GM23338 (cell line): ENCODE results near the gene QKI. TPM values are rescaled to one million over a fixed set of nuclear protein-coding genes. Genes with fewer than 3 reads are reported as not detected.

Experiments
- ATAC-seq: fragments of 200-7000 bp; cut with Tn5 transposase; 3 replicates; pipeline ENCODE4 v1.9.1; 2020
- DNase-seq: peaks from one replicate; pipeline ENCODE4 v3.0.0-alpha.2; 2015; ENCODE audit warnings: low spot score
- H2AFZ ChIP-seq: fragments of 200-600 bp; sonication (generic); 2 replicates; pipeline ENCODE4 v1.8.0; 2016; ENCODE audit warnings: antibody characterized with exemption, mild to moderate bottlenecking, moderate library complexity
- H3F3A ChIP-seq: fragments of 200-600 bp; sonication (generic); replicated peaks from 2 replicates; pipeline ENCODE4 v1.8.0; 2017; ENCODE audit warnings: antibody characterized with exemption, mixed run types, low read depth
- H3K27ac ChIP-seq: fragments of 200-600 bp; sonication (generic); 2 replicates; pipeline ENCODE4 v1.6.1; 2016; ENCODE audit warnings: low read depth
- H3K27me3 ChIP-seq: fragments of 200-600 bp; sonication (generic); 2 replicates; pipeline ENCODE4 v1.8.0; 2016; ENCODE audit warnings: mild to moderate bottlenecking, mixed run types, moderate library complexity; ENCODE audit not compliant: insufficient read depth
- H3K36me3 ChIP-seq: fragments of 200-600 bp; sonication (generic); 2 replicates; pipeline ENCODE4 v1.8.0; 2016; ENCODE audit warnings: mild to moderate bottlenecking; ENCODE audit not compliant: insufficient read depth
- H3K4me1 ChIP-seq: fragments of 200-600 bp; sonication (generic); 2 replicates; pipeline ENCODE4 v1.8.0; 2016; ENCODE audit warnings: mild to moderate bottlenecking, moderate library complexity; ENCODE audit not compliant: insufficient read depth
- H3K4me2 ChIP-seq: fragments of 200-600 bp; sonication (generic); 2 replicates; pipeline ENCODE4 v1.7.1; 2017; ENCODE audit warnings: mixed run types
- H3K4me3 ChIP-seq: fragments of 200-600 bp; sonication (generic); 2 replicates; pipeline ENCODE4 v1.6.1; 2016; ENCODE audit warnings: mixed run types
- H3K79me2 ChIP-seq: fragments of 200-600 bp; sonication (generic); replicated peaks from 2 replicates; pipeline ENCODE4 v1.8.0; 2017; ENCODE audit warnings: mild to moderate bottlenecking; ENCODE audit not compliant: insufficient read depth
- H3K9me2 ChIP-seq: fragments of 200-600 bp; sonication (generic); 2 replicates; pipeline ENCODE4 v1.8.0; 2017; ENCODE audit not compliant: insufficient read depth
- H4K20me1 ChIP-seq: fragments of 200-600 bp; sonication (generic); replicated peaks from 2 replicates; pipeline ENCODE4 v1.8.0; 2017; ENCODE audit warnings: mild to moderate bottlenecking; ENCODE audit not compliant: insufficient read depth
- H3K27ac Mint-ChIP-seq: 2 replicates; pipeline ENCODE4 v1.8.0; 2020; ENCODE audit warnings: inconsistent platforms, mild to moderate bottlenecking, moderate library complexity, mixed read lengths
- H3K27me3 Mint-ChIP-seq: 3 replicates; pipeline ENCODE4 v1.8.0; 2022; ENCODE audit warnings: low read depth, mild to moderate bottlenecking, moderate library complexity, mixed read lengths, inconsistent platforms; ENCODE audit not compliant: insufficient read depth, poor library complexity
- H3K36me3 Mint-ChIP-seq: 3 replicates; pipeline ENCODE4 v1.8.0; 2021; ENCODE audit warnings: low read depth, mild to moderate bottlenecking, inconsistent platforms, moderate library complexity, mixed read lengths
- H3K4me1 Mint-ChIP-seq: 3 replicates; pipeline ENCODE4 v1.8.0; 2020; ENCODE audit warnings: mild to moderate bottlenecking, inconsistent platforms, mixed read lengths
- H3K4me3 Mint-ChIP-seq: 3 replicates; pipeline ENCODE4 v1.8.0; 2021; ENCODE audit warnings: moderate library complexity, mild to moderate bottlenecking, inconsistent platforms, mixed read lengths
- H3K9me3 Mint-ChIP-seq: 3 replicates; pipeline ENCODE4 v1.8.0; 2020; ENCODE audit warnings: moderate library complexity, mild to moderate bottlenecking, inconsistent platforms, mixed read lengths
- CREB1 ChIP-seq: fragments of 250-450 bp; sonication (Bioruptor Pico); IDR thresholded peaks from 2 replicates; pipeline ENCODE4 v1.5.0; 2020; ENCODE audit warnings: low read depth, mild to moderate bottlenecking, moderate library complexity
- CTCF ChIP-seq, 2 experiments: fragments of 200-600 bp in 1 of 2; sonication (generic) in 1 of 2; conservative IDR thresholded peaks; 2 replicates each; pipeline versions ENCODE4 v1.5.1 to v1.6.1; 2016 to 2017; ENCODE audit warnings: antibody characterized with exemption in 2 of 2, low read depth in 2 of 2, mild to moderate bottlenecking in 2 of 2, moderate library complexity in 1 of 2
- ETS1 ChIP-seq: IDR thresholded peaks from 2 replicates; pipeline ENCODE4 v1.6.1; 2016; ENCODE audit warnings: antibody characterized with exemption
- EZH2 ChIP-seq: fragments of 200-600 bp; sonication (generic); IDR thresholded peaks from one replicate; pipeline ENCODE4 v1.8.0; 2017; ENCODE audit warnings: antibody characterized with exemption, mild to moderate bottlenecking, low read depth; ENCODE audit not compliant: unreplicated experiment
- JUNB ChIP-seq: IDR thresholded peaks from one replicate; pipeline ENCODE4 v1.6.1; 2016; ENCODE audit warnings: antibody characterized with exemption; ENCODE audit not compliant: unreplicated experiment
- NANOG ChIP-seq: IDR thresholded peaks from 2 replicates; pipeline ENCODE4 v1.6.1; 2016; ENCODE audit warnings: antibody characterized with exemption, borderline replicate concordance
- STAT1 ChIP-seq: IDR thresholded peaks from one replicate; pipeline ENCODE4 v1.6.1; 2016; ENCODE audit warnings: antibody characterized with exemption; ENCODE audit not compliant: unreplicated experiment
- ZNF114 ChIP-seq: fragments of 250-450 bp; sonication (Bioruptor Pico); IDR thresholded peaks from 2 replicates; pipeline ENCODE4 v1.5.0; 2020; ENCODE audit warnings: mild to moderate bottlenecking, moderate library complexity
- ZNF331 ChIP-seq: fragments of 250-450 bp; sonication (Bioruptor Pico); IDR thresholded peaks from 2 replicates; pipeline ENCODE4 v1.5.0; 2020; ENCODE audit warnings: low read depth, mild to moderate bottlenecking, moderate library complexity
- polyA plus RNA-seq: library from polyadenylated mRNA; unstranded; fragments of >200 nt; fragmentation: Nextera tagmentation; extraction: Ambion mirVana; gene quantifications from 2 replicates; pipeline ENCODE4 v1.2.1, GENCODE V29; 2016
- total RNA-seq: library from RNA; depleted of rRNA; stranded (reverse); fragments of >200 nt; shearing (Covaris generic); gene quantifications from 2 replicates; pipeline ENCODE4 v1.2.3, GENCODE V29; 2014

The QKI gene
- total and polyA plus RNA-seq, 2 experiments from 2014 or later: 60.8 to 159 TPM

GRCh38 chr6:163393923-163394322, 20.6 kb upstream of the QKI start (continued):
- TF ChIP-seq CTCF (conservative IDR thresholded peaks at IDR 0.05; ENCODE audit: low read depth in 2 of 2): no peak
- TF ChIP-seq NANOG: no peak
- TF ChIP-seq ZNF331 (CRISPR knock-in tag): no peak
- no peak for TF ChIP-seq EZH2
- no peak for TF ChIP-seq ETS1
- no peak for TF ChIP-seq CREB1

- Histone ChIP-seq H3K36me3 (no peaks in the 10 kb centered on the region), H2AFZ (no peak overlapping the region), H3F3A (no peaks in the 10 kb centered on the region), H3K4me3 (no peak overlapping the region), H3K27ac (no peak overlapping the region), H3K9me2 (no peaks in the 10 kb centered on the region), H3K27me3 (no peaks in the 10 kb centered on the region), H3K4me1 (peaks cover 17% of the 10 kb centered on the region), H3K79me2 (no peaks in the 10 kb centered on the region), H3K4me2 (no peak overlapping the region), H4K20me1 (no peaks in the 10 kb centered on the region)
- Mint-ChIP-seq H3K36me3 (no peaks in the 10 kb centered on the region), H3K4me3 (no peak overlapping the region), H3K4me1 (peaks cover 38% of the 10 kb centered on the region), H3K9me3 (no peaks in the 10 kb centered on the region), H3K27ac (no peak overlapping the region), H3K27me3 (peaks cover 10% of the 10 kb centered on the region)
- no peak for ATAC-seq
- DNase-seq: no peak
- TF ChIP-seq CTCF (conservative IDR thresholded peaks at IDR 0.05; ENCODE audit: low read depth in 2 of 2): no peak
Measured at GRCh38 chr6:163394659-163395058, 19.9 kb upstream of the QKI start.

- no peak overlapping the region for H3K27ac Mint-ChIP-seq
- no peaks in the 10 kb centered on the region for H3K9me3 Mint-ChIP-seq
- no peak for ATAC-seq
- Histone ChIP-seq H3K4me2 (no peak overlapping the region), H3K4me1 (peaks cover 17% of the 10 kb centered on the region), H2AFZ (no peak overlapping the region), H3K27me3 (no peaks in the 10 kb centered on the region), H3F3A (no peaks in the 10 kb centered on the region), H3K36me3 (no peaks in the 10 kb centered on the region), H4K20me1 (no peaks in the 10 kb centered on the region), H3K79me2 (no peaks in the 10 kb centered on the region), H3K4me3 (no peak overlapping the region), H3K27ac (no peak overlapping the region), H3K9me2 (no peaks in the 10 kb centered on the region)
- H3K4me1 Mint-ChIP-seq: peaks cover 39% of the 10 kb centered on the region
- no peak overlapping the region for H3K4me3 Mint-ChIP-seq
- H3K27me3 Mint-ChIP-seq: peaks cover 10% of the 10 kb centered on the region
- H3K36me3 Mint-ChIP-seq: no peaks in the 10 kb centered on the region
- DNase-seq: no peak
- TF ChIP-seq EZH2 (no peak), ZNF114 (CRISPR knock-in tag) (no peak), ZNF331 (CRISPR knock-in tag) (no peak), STAT1 (no peak), ETS1 (no peak), JUNB (no peak), CREB1 (no peak)
Measured at GRCh38 chr6:163395122-163395830, 19.2 kb upstream of the QKI start.
